HUES64 (cell line): Measurements from ENCODE around the gene MAST2.
"Not testable (repeated sequence)": the region's sequence is repeated elsewhere in the genome, so short reads cannot be mapped to it uniquely, and the experiment has no call there.

Experiments used
- H3K27ac ChIP-seq: 2 replicates; pipeline ENCODE4 v1.7.0; 2013; ENCODE audit warnings: low read depth, low read length, inconsistent platforms
- H3K27me3 ChIP-seq: 2 replicates; pipeline ENCODE4 v1.6.1; 2013; ENCODE audit warnings: mild to moderate bottlenecking, low read length; ENCODE audit not compliant: insufficient read depth
- H3K36me3 ChIP-seq: 2 replicates; pipeline ENCODE4 v1.6.1; 2013; ENCODE audit warnings: mild to moderate bottlenecking, low read length; ENCODE audit not compliant: insufficient read depth
- H3K4me1 ChIP-seq: 2 replicates; pipeline ENCODE4 v1.6.1; 2013; ENCODE audit warnings: mild to moderate bottlenecking, low read length, moderate library complexity; ENCODE audit not compliant: insufficient read depth
- H3K4me3 ChIP-seq: 2 replicates; pipeline ENCODE4 v1.5.1; 2013; ENCODE audit warnings: mild to moderate bottlenecking, low read length, moderate library complexity
- H3K9ac ChIP-seq: 2 replicates; pipeline ENCODE4 v1.6.1; 2013; ENCODE audit warnings: mild to moderate bottlenecking, low read depth, low read length
- H3K9me3 ChIP-seq: 2 replicates; pipeline ENCODE4 v1.6.1; 2013; ENCODE audit warnings: low read depth, low read length; ENCODE audit not compliant: insufficient read depth
- WGBS: fragments of 150-250, 120-280 bp; methylation state at CpG from one replicate; pipeline ENCODE4 v1.1.7; 2013; ENCODE audit warnings: missing lambda C conversion rate; 5-methylcytosine and 5-hydroxymethylcytosine counted together

Gene MAST2

GRCh38 chr1:46044116-46044515 lies 240.7 kb downstream of the MAST2 start:
- Histone ChIP-seq H3K27me3 (peaks cover 10% of the 10 kb centered on the region; the same call in 1 of the 2 replicates), H3K9me3 (no peaks in the 10 kb centered on the region), H3K27ac (no peak overlapping the region), H3K4me3 (no peak overlapping the region), H3K36me3 (no peaks in the 10 kb centered on the region; the same call in 1 of the 2 replicates), H3K4me1 (peaks cover 13% of the 10 kb centered on the region), H3K9ac (no peak overlapping the region)
- whole genome bisulfite sequencing = 75% methylated on average over 5 of the region's 5 CpGs

- H3K4me1 ChIP-seq = no peaks in the 10 kb centered on the region
- WGBS = 83% methylated on average over 2 of the region's 2 CpGs
- no peak overlapping the region for H3K27ac ChIP-seq
- 0 out of 2 replicates have a peak, but pooled peaks cover under 1% of the 10 kb centered on the region for H3K9me3 ChIP-seq
- H3K36me3 ChIP-seq = peaks cover 3% of the 10 kb centered on the region; the same call in 1 of the 2 replicates
- H3K4me3 ChIP-seq = no peak overlapping the region
- no peaks in the 10 kb centered on the region for H3K27me3 ChIP-seq
- no peak overlapping the region for H3K9ac ChIP-seq
Measured at GRCh38 chr1:46053734-46054133, 250.3 kb downstream of the MAST2 start.

- peaks cover 14% of the 10 kb centered on the region; the same call in 1 of the 2 replicates for H3K36me3 ChIP-seq
- H3K27ac ChIP-seq = no peak overlapping the region
- no peaks in the 10 kb centered on the region for H3K27me3 ChIP-seq
- H3K9me3 ChIP-seq = peaks cover 8% of the 10 kb centered on the region; the same call in 1 of the 2 replicates
- no peak overlapping the region for H3K9ac ChIP-seq
- no peaks in the 10 kb centered on the region for H3K4me1 ChIP-seq
- no peak overlapping the region for H3K4me3 ChIP-seq
- WGBS = 96% methylated on average over 5 of the region's 5 CpGs
Measured at GRCh38 chr1:46056325-46056724, 252.9 kb downstream of the MAST2 start.

- peaks cover 21% of the 10 kb centered on the region for H3K36me3 ChIP-seq
- H3K9me3 ChIP-seq, H3K4me3 ChIP-seq, H3K27ac ChIP-seq, H3K4me1 ChIP-seq, H3K27me3 ChIP-seq, H3K9ac ChIP-seq: not testable (repeated sequence)
- 92% methylated on average over 4 of the region's 4 CpGs for WGBS
Measured at GRCh38 chr1:46057215-46057614, 253.8 kb downstream of the MAST2 start.

GRCh38 chr1:46057781-46058180 lies 254.4 kb downstream of the MAST2 start:
- Histone ChIP-seq H3K9ac (no peak overlapping the region), H3K4me1 (no peaks in the 10 kb centered on the region), H3K4me3 (no peak overlapping the region), H3K36me3 (peaks cover 21% of the 10 kb centered on the region), H3K27ac (no peak overlapping the region), H3K9me3 (peaks cover 8% of the 10 kb centered on the region; the same call in 1 of the 2 replicates), H3K27me3 (no peaks in the 10 kb centered on the region)
- WGBS = 78% methylated on average over 3 of the region's 3 CpGs

- Histone ChIP-seq H3K27ac (no peak overlapping the region), H3K27me3 (no peaks in the 10 kb centered on the region), H3K9me3 (peaks cover 8% of the 10 kb centered on the region; the same call in 1 of the 2 replicates), H3K9ac (no peak overlapping the region), H3K36me3 (peaks cover 21% of the 10 kb centered on the region), H3K4me3 (no peak overlapping the region), H3K4me1 (no peaks in the 10 kb centered on the region)
- WGBS = 94% methylated on average over 5 of the region's 5 CpGs
Measured at GRCh38 chr1:46058936-46059335, 255.5 kb downstream of the MAST2 start.

- H3K36me3 ChIP-seq = peaks cover 23% of the 10 kb centered on the region
- 65% methylated on average over 3 of the region's 3 CpGs for WGBS
- no peak overlapping the region for H3K27ac ChIP-seq
- H3K9me3 ChIP-seq = peaks cover 8% of the 10 kb centered on the region; the same call in 1 of the 2 replicates
- no peaks in the 10 kb centered on the region for H3K27me3 ChIP-seq
- H3K9ac ChIP-seq = no peak overlapping the region
- H3K4me3 ChIP-seq = no peak overlapping the region
- no peaks in the 10 kb centered on the region for H3K4me1 ChIP-seq
Measured at GRCh38 chr1:46061146-46061545, 257.7 kb downstream of the MAST2 start.

- Histone ChIP-seq H3K4me3 (no peak overlapping the region), H3K36me3 (peaks cover 26% of the 10 kb centered on the region), H3K27me3 (no peaks in the 10 kb centered on the region), H3K4me1 (no peaks in the 10 kb centered on the region), H3K9me3 (peaks cover 8% of the 10 kb centered on the region; the same call in 1 of the 2 replicates), H3K27ac (no peak overlapping the region), H3K9ac (no peak overlapping the region)
- 87% methylated on average over 4 of the region's 4 CpGs for WGBS
Measured at GRCh38 chr1:46062651-46063319, 259.4 kb downstream of the MAST2 start.

GRCh38 chr1:46064708-46065107 lies 261.3 kb downstream of the MAST2 start:
- no peaks in the 10 kb centered on the region for H3K27me3 ChIP-seq
- WGBS = 100% methylated on average over 1 of the region's 1 CpG
- no peaks in the 10 kb centered on the region for H3K4me1 ChIP-seq
- H3K36me3 ChIP-seq = peaks cover 19% of the 10 kb centered on the region
- H3K4me3 ChIP-seq = no peak overlapping the region
- no peaks in the 10 kb centered on the region for H3K9me3 ChIP-seq
- no peak overlapping the region for H3K27ac ChIP-seq
- H3K9ac ChIP-seq = no peak overlapping the region

- Histone ChIP-seq H3K9me3 (no peaks in the 10 kb centered on the region), H3K27ac (no peak overlapping the region), H3K4me3 (no peak overlapping the region), H3K27me3 (no peaks in the 10 kb centered on the region), H3K36me3 (peaks cover 25% of the 10 kb centered on the region), H3K4me1 (no peaks in the 10 kb centered on the region), H3K9ac (no peak overlapping the region)
Measured at GRCh38 chr1:46065405-46065804, 262.0 kb downstream of the MAST2 start.

- Histone ChIP-seq H3K27ac (no peak overlapping the region), H3K9ac (no peak overlapping the region), H3K4me1 (no peaks in the 10 kb centered on the region), H3K4me3 (no peak overlapping the region), H3K27me3 (no peaks in the 10 kb centered on the region), H3K36me3 (peaks cover 16% of the 10 kb centered on the region; the same call in 1 of the 2 replicates), H3K9me3 (no peaks in the 10 kb centered on the region)
- 100% methylated on average over 1 of the region's 1 CpG for WGBS
Measured at GRCh38 chr1:46067652-46068051, 264.2 kb downstream of the MAST2 start.
